Measurements from ENCODE around the gene ZNF568.

- TF ChIP-seq CTCF (IDR thresholded peaks at IDR 0.05), result no peak
- TF ChIP-seq POLR2AphosphoS5 (IDR thresholded peaks at IDR 0.05; ENCODE audit: insufficient read depth in 1 of 2, low read depth in 1 of 2), result no peak
- TF ChIP-seq POLR2A (IDR thresholded peaks at IDR 0.05), result no peak
These were observed 23.0 kb downstream of the ZNF568 start for GRCh38 chr19:36939153-36939552.
